Stimulated activated CD4-positive, alpha-beta T cell treated with anti-CD3 and anti-CD28 coated beads, Interleukin-12 subunit alpha, Interleukin-12 subunit beta, amount 100 ng/mL, for 48 hours (primary cell): ENCODE data around the gene EPB41L2.
"Not testable (repeated sequence)": the region's sequence is repeated elsewhere in the genome, so short reads cannot be mapped to it uniquely, and the experiment has no call there.

Source experiments
- DNase-seq, 3 donors: peaks; one replicate each; pipeline ENCODE4 v3.0.0-alpha.2; 2020; ENCODE audit warnings: low read depth in 2 of 3, low spot score in 1 of 3

The EPB41L2 gene

DNA sequence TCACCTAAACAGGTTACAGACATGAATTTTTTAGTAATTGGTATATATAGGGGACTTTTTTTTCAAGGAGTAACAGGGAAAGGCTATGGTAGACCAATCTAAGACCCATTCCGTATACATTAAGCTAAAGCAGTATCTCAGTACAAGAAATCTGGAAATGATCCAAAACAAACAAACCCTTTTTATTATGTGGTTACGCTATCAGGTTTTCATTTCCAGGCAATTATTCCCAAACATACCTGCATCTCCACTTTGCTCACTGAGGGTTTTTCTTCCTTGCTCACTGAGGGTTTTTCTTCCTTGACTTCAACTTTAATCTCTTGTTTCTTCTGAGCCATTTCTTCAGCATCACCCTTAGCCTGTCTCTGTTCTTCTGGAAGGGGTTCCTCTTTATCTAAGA, 107.3 kb downstream of the EPB41L2 start:
- no peak for DNase-seq

DNA sequence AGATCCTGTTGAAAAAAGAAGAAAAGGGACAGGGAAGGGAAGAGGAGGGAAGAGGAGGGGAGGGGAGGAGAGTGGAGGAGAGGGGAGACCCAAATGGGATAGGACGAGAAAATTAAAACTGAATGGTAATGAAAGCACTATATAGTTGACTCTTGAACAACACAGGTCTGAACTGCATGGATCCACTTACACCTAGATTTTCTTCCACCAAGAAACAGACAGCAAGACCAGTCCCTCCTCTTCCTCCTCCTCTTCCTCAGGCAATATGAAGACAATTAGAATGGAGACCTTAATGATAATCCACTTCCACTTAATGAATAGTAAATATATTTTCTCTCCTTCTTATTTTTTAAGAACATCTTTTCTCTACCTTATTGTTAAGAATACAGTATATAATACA, 113.5 kb downstream of the EPB41L2 start:
- DNase-seq, result no peak

DNA sequence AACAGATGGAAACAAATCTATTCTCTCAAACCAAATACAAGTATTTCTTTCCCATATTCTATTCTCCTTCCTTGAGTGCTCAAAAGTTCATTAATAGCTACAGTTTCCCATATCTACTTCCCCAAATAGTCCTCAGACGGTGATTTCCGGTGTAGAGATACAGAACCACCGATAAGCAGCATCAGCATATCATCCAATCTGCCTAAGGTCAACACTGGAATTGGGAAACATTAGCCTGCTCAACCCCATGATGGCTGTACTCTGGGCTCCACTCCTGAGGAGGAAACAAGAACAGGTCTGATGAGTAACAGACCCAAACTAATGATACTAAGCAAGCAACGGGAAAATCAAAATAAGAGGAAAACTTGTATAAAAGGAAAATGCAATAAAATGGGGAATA, 115.6 kb downstream of the EPB41L2 start:
- DNase-seq, result no peak

GRCh38 chr6:130946076-130946475, 117.0 kb downstream of the EPB41L2 start:
- DNase-seq, result no peak

GRCh38 chr6:130945401-130945919, 117.6 kb downstream of the EPB41L2 start:
- DNase-seq, result no peak

GRCh38 chr6:130944486-130944885, 118.6 kb downstream of the EPB41L2 start:
- DNase-seq, result no peak

GRCh38 chr6:130943738-130944137, 119.3 kb downstream of the EPB41L2 start:
- no peak for DNase-seq

- DNase-seq, result not testable (repeated sequence)
Measured at GRCh38 chr6:130942752-130943151, 120.3 kb downstream of the EPB41L2 start.

GRCh38 chr6:130937942-130938604, 125.0 kb downstream of the EPB41L2 start:
- no peak for DNase-seq

DNA sequence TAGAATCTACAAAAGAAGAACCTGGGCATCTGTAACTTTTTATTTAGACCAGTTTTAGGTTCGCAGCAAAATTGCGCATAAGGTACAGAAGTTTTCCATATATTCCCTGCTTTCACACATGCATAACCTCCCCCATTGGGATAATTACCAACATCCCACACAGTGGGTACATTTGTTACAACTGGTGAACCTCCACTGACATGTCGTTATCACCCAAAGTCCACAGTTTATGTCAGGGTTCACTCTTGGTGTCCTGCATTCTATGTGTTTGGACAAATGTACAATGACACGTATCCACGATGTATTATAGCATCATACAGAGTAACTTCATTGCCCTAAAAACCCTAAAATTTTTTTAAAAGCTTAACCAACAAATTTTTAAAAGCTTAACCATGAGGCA, 126.1 kb downstream of the EPB41L2 start:
- no peak for DNase-seq

DNA sequence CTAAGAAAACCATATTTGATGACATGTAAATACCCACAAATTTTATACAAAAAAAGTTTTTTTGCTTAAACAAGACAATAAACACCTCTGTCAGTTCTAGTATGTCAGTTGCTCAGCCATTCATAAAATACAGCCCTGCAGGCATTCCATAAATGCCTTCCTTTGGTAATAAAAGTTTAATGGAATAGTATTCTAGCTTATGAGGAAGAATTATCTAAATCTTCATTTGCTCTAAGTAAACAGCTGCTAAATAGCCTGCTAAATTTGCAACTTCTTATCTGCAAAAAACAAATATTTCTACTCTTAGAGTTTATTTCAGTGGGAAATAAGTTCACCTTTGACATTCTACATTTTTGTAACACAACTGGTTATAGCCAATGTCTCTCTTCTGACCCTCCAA, 127.1 kb downstream of the EPB41L2 start:
- DNase-seq, result no peak

GRCh38 chr6:130934848-130935585, 128.0 kb downstream of the EPB41L2 start:
- DNase-seq, result no peak

GRCh38 chr6:130933712-130934200, 129.3 kb downstream of the EPB41L2 start:
- no peak for DNase-seq

DNA sequence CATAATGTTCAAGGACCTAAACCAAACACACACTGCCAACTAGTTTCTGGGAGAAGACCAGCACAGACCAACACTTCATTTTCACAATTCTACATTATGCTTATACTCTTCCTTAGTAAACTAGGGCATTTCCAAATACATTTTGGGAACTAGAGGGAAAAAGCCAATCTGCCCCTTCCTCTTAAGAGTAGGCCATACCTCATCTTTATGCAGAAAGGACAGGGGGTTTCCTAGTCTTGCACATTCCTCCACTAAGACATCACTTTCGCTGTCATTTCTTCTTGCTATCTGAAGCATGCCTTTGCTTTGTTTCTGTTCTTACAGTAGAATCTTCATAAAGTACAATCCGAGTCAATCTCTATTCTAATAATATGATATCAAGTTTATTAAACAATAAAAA, 130.1 kb downstream of the EPB41L2 start:
- no peak for DNase-seq

DNA sequence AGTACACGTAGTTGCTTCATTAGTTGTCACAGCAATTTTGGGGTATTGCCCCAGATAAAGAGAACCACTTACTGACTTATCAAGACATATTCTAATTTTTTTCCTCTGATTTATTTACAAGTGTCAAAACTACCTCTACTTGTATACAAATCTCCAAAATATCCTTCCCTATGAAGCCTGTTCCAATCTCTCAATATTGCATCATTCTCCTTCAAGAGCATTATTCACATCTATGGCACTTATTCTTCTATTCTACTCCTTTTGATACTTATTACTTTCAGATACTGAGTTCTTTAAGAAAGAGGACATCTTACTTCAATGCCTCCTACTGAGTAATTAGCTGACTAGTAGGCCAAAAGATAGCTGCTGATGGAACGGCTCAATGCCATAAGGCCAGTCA, 130.6 kb downstream of the EPB41L2 start:
- no peak for DNase-seq

DNA sequence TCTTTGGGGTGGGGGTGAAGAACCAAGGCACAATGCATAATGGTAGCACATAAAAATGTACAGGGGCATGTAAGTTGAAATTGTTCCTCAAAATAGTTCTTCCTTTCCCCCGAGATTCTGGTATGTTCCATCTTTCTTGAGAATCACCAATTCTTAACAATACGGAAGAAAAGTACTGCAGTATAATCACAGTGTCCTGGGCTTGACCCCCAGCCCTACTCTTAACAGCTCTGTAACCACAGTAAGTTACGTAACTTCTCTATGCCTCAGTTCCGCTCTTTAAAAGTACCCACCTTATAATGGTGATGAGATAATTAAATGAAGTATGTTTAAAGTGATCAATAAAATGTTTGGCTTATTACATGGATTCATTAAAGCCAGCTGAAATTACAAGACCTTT, 131.4 kb downstream of the EPB41L2 start:
- DNase-seq, result no peak

DNA sequence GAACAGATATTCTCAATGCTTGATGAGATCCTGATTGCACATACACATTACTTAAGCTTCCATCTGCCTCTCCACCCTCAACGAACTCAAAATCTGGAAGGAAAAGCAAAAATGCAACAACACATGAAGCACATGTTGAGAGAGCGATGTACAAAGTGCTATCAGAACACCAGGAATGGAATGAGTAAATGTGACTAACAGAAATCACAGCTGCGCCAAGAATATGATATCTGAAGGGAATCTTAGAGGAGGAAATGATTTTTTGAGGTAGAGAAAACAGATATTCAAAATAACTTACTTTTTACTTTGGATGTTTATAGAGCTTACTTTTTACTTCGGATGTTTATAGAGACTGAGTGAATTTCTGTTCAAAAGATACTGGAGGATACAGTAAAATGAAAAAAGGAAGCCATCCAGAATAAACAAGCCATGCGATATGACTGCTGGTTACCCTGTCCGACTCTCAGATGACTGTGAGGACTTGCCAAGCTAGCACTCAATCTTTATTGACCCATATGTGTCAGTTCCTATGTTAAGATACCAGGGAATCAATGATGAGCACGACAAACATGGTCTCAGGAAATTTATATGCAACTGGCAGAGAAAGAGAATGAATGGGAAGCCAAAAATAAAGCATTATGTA, 133.9 kb downstream of the EPB41L2 start:
- no peak for DNase-seq

DNA sequence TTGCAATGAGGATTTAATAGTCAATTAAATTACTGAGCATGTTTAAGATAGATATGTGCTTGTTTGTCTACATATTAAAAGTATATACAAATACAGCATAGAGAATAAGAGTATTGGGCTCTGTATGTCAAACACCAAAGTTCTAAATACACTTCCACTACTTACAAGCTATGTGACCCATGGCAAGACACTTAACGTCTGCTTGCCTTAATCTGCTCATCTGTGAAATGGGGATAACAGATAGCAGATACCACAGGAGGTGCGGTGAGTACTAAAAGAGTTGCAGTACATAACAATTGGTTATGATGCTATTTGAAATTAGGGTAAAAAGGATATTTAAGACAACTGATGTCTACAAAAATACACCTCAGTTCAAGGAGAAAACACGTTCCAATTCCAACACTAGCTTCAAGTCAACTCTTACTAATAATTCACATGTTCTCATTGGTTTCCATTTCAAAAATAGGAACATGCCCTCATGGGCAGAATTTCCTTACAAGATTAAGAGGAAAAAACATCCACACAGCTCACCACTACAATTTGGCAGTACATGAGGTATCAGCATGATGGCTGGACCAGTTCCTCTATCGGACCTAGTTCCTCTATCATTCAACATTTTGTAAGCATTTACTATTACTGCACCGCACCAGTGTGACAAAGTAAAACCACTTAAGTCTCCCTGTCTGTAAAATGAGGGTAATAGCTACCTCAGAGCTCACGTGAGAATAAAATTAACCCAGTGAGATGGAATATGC, 134.7 kb downstream of the EPB41L2 start:
- no peak for DNase-seq

- DNase-seq, result no peak
Measured at GRCh38 chr6:130927305-130927704, 135.7 kb downstream of the EPB41L2 start.

GRCh38 chr6:130923350-130923749, 139.7 kb downstream of the EPB41L2 start:
- no peak for DNase-seq

- DNase-seq, result no peak
Measured at GRCh38 chr6:130922922-130923321, 140.1 kb downstream of the EPB41L2 start.
